DND-41 (cell line): ENCODE results near the gene VPS35L.

ENCODE experiments used
- EZH2 ChIP-seq: IDR thresholded peaks from 3 replicates; pipeline ENCODE4 v1.6.1; 2012; ENCODE audit warnings: borderline replicate concordance, low read depth, mild to moderate bottlenecking, moderate library complexity, low read length, inconsistent platforms; ENCODE audit not compliant: severe bottlenecking
- TF ChIP-seq, protein P1 (sequence below): IDR thresholded peaks from 2 replicates; pipeline ENCODE4 v1.5.1; 2012; ENCODE audit warnings: borderline replicate concordance, low read length, moderate library complexity, mild to moderate bottlenecking; ENCODE audit not compliant: poor library complexity, severe bottlenecking; ENCODE audit errors: extremely low read depth

DNA sequence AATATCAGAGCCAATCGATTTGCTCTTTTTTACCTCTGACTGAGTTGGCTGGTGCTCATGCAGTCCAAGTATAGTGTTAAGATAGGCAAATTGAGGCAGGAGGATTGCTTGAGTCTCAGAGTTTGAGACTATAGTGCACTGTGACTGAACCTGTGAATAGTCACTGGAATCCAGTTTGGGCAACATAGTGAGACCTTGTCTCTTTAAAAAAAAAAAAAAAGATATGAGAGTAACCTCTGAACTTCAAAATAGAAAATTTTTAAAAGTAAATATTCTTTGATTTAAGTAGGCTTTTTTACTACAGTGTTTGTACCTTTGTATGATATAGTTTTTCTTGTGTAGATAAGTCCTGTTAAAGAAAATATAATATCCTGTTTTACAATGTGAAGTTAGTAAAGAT is 28.3 kb upstream of the VPS35L start:
- TF ChIP-seq, protein P1, sequence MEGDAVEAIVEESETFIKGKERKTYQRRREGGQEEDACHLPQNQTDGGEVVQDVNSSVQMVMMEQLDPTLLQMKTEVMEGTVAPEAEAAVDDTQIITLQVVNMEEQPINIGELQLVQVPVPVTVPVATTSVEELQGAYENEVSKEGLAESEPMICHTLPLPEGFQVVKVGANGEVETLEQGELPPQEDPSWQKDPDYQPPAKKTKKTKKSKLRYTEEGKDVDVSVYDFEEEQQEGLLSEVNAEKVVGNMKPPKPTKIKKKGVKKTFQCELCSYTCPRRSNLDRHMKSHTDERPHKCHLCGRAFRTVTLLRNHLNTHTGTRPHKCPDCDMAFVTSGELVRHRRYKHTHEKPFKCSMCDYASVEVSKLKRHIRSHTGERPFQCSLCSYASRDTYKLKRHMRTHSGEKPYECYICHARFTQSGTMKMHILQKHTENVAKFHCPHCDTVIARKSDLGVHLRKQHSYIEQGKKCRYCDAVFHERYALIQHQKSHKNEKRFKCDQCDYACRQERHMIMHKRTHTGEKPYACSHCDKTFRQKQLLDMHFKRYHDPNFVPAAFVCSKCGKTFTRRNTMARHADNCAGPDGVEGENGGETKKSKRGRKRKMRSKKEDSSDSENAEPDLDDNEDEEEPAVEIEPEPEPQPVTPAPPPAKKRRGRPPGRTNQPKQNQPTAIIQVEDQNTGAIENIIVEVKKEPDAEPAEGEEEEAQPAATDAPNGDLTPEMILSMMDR, result no peak
- TF ChIP-seq EZH2, result no peak
